Measurements from ENCODE around the gene SLC26A8.

SLC26A8 gene

DNA sequence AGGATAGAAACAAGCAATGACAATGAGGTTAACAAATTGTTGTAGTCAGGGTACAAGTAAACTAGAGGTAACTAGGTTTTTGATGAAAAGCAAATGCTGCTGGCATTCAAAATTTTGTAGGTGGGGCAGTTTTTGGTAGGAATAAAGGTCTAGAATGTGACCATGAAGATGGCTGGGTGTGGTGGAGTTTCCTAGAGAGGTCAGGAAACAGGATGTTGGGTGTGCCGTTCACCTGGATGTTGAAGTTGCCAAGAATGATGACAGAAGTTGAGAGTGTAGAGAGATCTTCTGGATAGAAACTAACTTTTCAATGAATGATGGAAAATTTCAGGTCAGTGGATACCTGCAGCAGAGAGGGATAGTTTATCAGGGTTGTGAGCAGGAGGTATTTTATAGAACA, 25.9 kb upstream of the SLC26A8 start:
- H3K79me2 ChIP-seq (ENCODE audit: insufficient read depth, low read length), result peaks cover 83% of the 10 kb centered on the region
- ATAC-seq (ENCODE audit: insufficient read depth, low read depth), result no peak
- H4K20me1 ChIP-seq (ENCODE audit: insufficient read depth, low read length), result peaks cover 34% of the 10 kb centered on the region

DNA sequence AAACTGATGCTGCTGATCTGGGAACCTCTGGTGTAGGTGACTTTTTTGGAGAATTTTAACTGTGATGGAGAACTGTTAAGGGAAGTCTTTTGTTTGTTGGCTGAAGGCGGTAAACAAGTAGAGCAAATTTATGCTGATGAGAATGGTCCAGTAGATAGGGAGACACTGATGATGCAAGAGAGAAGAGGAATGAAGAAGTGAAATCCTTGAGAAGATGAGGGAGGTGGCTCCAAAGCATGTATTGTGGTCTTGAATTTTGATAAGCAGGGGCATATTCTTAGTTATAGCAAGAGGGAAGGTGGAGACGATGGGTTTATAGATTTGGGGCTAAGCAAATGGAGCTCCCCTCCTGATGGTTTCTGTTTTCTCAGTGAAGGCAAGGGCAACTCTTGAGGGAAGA, 25.1 kb upstream of the SLC26A8 start:
- H2AFZ ChIP-seq (ENCODE audit: low read depth, low read length), result no peak overlapping the region
- peaks cover 17% of the 10 kb centered on the region; the same call in 1 of the 2 replicates for H3K36me3 ChIP-seq (ENCODE audit: insufficient read depth, low read length)
- DNase-seq (no peak), ATAC-seq (ENCODE audit: insufficient read depth, low read depth) (no peak)
- no peak overlapping the region for H3K4me2 ChIP-seq (ENCODE audit: insufficient read depth, low read length)
- no peak overlapping the region for H3K4me3 ChIP-seq (ENCODE audit: low read depth in 1 of 2, low read length in 2 of 2)
- no peaks in the 10 kb centered on the region for H3K9me3 ChIP-seq (ENCODE audit: insufficient read depth, low read length, severe bottlenecking)
- no peaks in the 10 kb centered on the region for H3K4me1 ChIP-seq (ENCODE audit: insufficient read depth, low read length)
- H4K20me1 ChIP-seq (ENCODE audit: insufficient read depth, low read length), result peaks cover 40% of the 10 kb centered on the region
- H3K27ac ChIP-seq (ENCODE audit: low read length), result no peak overlapping the region
- H3K9ac ChIP-seq (ENCODE audit: low read depth, low read length), result no peak overlapping the region
- peaks cover 85% of the 10 kb centered on the region for H3K79me2 ChIP-seq (ENCODE audit: insufficient read depth, low read length)
- TF ChIP-seq, protein P1, sequence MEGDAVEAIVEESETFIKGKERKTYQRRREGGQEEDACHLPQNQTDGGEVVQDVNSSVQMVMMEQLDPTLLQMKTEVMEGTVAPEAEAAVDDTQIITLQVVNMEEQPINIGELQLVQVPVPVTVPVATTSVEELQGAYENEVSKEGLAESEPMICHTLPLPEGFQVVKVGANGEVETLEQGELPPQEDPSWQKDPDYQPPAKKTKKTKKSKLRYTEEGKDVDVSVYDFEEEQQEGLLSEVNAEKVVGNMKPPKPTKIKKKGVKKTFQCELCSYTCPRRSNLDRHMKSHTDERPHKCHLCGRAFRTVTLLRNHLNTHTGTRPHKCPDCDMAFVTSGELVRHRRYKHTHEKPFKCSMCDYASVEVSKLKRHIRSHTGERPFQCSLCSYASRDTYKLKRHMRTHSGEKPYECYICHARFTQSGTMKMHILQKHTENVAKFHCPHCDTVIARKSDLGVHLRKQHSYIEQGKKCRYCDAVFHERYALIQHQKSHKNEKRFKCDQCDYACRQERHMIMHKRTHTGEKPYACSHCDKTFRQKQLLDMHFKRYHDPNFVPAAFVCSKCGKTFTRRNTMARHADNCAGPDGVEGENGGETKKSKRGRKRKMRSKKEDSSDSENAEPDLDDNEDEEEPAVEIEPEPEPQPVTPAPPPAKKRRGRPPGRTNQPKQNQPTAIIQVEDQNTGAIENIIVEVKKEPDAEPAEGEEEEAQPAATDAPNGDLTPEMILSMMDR (IDR thresholded peaks at IDR 0.05; ENCODE audit: borderline replicate concordance, extremely low read depth, low read length, poor library complexity, severe bottlenecking), result no peak
- TF ChIP-seq EZH2 (IDR thresholded peaks at IDR 0.05; ENCODE audit: borderline replicate concordance, low read depth, low read length, severe bottlenecking), result no peak
- no peaks in the 10 kb centered on the region for H3K27me3 ChIP-seq (ENCODE audit: insufficient read depth, low read length, poor library complexity)

More for the DNA sequence above, 25.9 kb upstream of the SLC26A8 start:
- Histone ChIP-seq H3K9ac (ENCODE audit: low read depth, low read length) (no peak overlapping the region), H3K36me3 (ENCODE audit: insufficient read depth, low read length) (peaks cover 23% of the 10 kb centered on the region; the same call in 1 of the 2 replicates), H2AFZ (ENCODE audit: low read depth, low read length) (no peak overlapping the region), H3K9me3 (ENCODE audit: insufficient read depth, low read length, severe bottlenecking) (no peaks in the 10 kb centered on the region), H3K27me3 (ENCODE audit: insufficient read depth, low read length, poor library complexity) (no peaks in the 10 kb centered on the region), H3K27ac (ENCODE audit: low read length) (no peak overlapping the region), H3K4me1 (ENCODE audit: insufficient read depth, low read length) (no peaks in the 10 kb centered on the region), H3K4me2 (ENCODE audit: insufficient read depth, low read length) (no peak overlapping the region), H3K4me3 (ENCODE audit: low read depth in 1 of 2, low read length in 2 of 2) (no peak overlapping the region)
- no peak for DNase-seq
- no peak for TF ChIP-seq EZH2 (IDR thresholded peaks at IDR 0.05; ENCODE audit: borderline replicate concordance, low read depth, low read length, severe bottlenecking)
- TF ChIP-seq, protein P1 (IDR thresholded peaks at IDR 0.05; ENCODE audit: borderline replicate concordance, extremely low read depth, low read length, poor library complexity, severe bottlenecking), result no peak

DNA sequence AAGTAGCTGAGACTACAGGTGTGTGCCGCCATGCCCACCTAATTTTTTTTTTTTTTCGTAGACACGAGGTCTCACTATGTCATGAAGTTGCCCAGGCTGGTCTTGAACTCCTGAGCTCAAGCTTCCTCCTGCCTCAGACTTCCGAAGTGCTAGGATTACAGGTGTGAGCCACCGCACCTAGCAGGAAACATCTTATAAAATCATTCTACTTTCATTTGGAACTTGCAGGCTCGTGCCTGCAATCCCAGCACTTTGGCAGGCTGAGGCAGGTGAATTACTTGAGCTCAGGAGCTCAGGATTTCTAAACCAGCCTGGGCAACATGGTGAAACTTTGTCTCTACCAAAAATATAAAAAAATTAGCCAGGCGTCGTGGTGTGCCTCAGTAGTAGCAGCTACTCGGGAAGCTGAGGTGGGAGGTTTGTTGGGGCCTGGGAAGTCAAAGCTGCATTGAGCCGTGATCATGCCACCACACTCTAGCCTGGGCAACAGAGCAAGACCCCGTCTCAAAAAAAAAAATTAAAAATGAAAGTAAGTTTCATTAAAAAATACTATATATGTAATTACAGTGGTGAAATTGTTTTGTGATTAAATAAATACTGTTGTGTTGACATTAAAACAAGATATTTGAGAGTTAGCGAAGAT, 18.3 kb upstream of the SLC26A8 start:
- no peaks in the 10 kb centered on the region for H3K36me3 ChIP-seq (ENCODE audit: insufficient read depth, low read length)
- H3K27ac ChIP-seq (ENCODE audit: low read length), result no peak overlapping the region
- H3K4me1 ChIP-seq (ENCODE audit: insufficient read depth, low read length), result no peaks in the 10 kb centered on the region; the same call in 1 of the 2 replicates
- no peak for TF ChIP-seq EZH2 (IDR thresholded peaks at IDR 0.05; ENCODE audit: borderline replicate concordance, low read depth, low read length, severe bottlenecking)
- TF ChIP-seq, protein P1 (IDR thresholded peaks at IDR 0.05; ENCODE audit: borderline replicate concordance, extremely low read depth, low read length, poor library complexity, severe bottlenecking), result no peak
- DNase-seq, result no peak
- H3K27me3 ChIP-seq (ENCODE audit: insufficient read depth, low read length, poor library complexity), result no peaks in the 10 kb centered on the region
- peaks cover 95% of the 10 kb centered on the region for H3K79me2 ChIP-seq (ENCODE audit: insufficient read depth, low read length)
- H3K4me3 ChIP-seq (ENCODE audit: low read depth in 1 of 2, low read length in 2 of 2), result no peak overlapping the region
- no peak overlapping the region for H3K4me2 ChIP-seq (ENCODE audit: insufficient read depth, low read length)
- no peak overlapping the region for H3K9ac ChIP-seq (ENCODE audit: low read depth, low read length)
- H4K20me1 ChIP-seq (ENCODE audit: insufficient read depth, low read length), result peaks cover 58% of the 10 kb centered on the region
- H3K9me3 ChIP-seq (ENCODE audit: insufficient read depth, low read length, severe bottlenecking), result no peaks in the 10 kb centered on the region
- no peak for ATAC-seq (ENCODE audit: insufficient read depth, low read depth)
- no peak overlapping the region for H2AFZ ChIP-seq (ENCODE audit: low read depth, low read length)
